Suppressor macrophage treated with lipopolysaccharide for 4 hours (primary cell): ENCODE data around the gene MAPK6.

ENCODE experiments used
- DNase-seq: peaks from one replicate; pipeline ENCODE4 v3.0.0-alpha.2; 2020

MAPK6 gene

DNA sequence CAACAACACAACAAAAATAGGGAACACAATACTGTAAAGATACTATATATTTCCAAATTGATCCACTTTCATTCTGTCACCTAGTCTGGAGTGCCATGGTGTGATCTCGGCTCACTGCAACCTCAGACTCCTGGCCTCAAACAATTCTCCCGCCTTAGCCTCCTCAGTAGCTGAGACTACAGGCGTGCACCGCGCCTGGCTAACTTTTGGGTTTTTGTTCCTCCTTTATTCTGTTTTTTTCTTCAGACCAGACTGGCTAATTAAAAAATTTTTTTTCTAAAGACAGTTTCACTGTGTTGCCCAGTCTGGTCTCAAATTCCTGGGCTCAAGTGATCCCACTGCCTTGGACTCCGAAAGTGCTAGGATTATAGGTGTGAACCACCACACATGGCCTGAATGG is 88.2 kb downstream of the MAPK6 start:
- no peak for DNase-seq

DNA sequence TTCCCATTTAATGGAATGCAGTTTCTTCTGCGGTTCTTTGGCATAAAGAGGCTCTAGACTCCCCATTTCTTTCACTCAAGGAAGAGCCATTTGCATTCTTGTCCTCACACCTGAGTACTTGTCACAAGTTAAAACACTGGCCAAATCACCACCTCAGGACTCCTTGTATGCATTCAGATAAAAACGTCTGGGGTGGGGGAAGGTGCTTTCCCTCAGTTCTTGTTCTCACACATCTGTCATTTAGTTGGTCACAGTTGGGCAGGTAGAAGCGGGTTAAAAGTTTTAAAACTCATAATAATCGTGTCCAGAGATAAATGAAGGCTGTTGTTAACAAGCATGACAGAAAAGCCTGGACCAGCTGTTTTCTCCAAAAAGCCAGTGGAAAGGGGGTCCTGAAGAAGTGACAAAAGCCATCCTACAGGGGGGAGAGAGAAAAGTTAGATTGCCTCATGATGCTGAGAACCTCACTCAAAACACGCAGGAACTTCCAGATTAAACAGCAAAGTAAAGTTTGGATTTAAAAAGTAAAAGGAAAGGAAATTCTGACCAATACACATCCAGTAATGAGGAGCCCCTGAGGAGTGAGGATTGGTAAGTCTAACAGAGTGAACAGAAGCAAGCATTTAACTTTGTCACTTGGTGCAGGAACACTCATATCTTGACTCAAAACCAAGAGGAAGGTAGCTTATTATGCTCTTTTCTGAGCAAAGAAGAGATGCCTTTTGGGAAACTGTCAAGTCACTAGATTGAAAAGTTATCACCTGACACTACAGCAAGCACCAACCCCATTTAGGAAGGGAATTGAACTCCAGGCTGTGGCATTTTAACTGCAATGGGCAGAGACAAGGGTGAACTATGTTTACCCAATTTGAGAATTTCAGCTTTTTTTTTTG is 90.8 kb downstream of the MAPK6 start:
- DNase-seq = no peak

DNA sequence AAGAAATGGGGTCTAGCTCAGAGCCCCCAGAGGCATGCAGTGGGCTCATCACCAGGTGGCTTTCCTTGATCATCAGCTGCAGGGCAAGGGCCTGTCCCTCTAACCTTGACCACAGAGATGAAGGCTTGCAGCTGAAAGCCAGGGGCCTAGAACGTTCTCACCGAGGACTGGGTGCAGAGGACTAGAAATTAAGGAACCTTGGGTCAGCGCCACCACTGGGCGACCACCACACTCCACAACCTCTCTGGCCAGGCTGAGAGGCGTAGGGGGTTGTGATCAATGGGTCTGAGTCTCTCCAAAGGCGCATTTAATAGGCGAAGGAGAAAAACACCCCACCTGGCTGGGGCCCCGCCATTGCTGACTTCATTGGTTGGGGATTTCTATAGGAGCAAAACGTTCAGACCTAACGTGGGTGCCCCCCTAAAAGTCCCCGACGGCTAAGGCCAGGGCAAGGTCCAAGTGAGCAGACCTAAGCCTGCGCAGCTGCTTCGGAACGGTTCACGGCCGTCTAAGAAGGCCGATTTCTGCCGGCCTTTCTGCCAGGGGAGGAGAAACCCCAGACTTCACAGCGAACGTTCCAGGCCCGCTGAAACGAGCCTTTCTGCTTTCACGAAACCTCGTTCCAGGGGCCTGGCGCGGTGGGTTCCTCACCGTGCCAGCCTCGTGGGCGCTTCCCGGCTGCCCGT is 92.6 kb downstream of the MAPK6 start:
- DNase-seq = no peak

DNA sequence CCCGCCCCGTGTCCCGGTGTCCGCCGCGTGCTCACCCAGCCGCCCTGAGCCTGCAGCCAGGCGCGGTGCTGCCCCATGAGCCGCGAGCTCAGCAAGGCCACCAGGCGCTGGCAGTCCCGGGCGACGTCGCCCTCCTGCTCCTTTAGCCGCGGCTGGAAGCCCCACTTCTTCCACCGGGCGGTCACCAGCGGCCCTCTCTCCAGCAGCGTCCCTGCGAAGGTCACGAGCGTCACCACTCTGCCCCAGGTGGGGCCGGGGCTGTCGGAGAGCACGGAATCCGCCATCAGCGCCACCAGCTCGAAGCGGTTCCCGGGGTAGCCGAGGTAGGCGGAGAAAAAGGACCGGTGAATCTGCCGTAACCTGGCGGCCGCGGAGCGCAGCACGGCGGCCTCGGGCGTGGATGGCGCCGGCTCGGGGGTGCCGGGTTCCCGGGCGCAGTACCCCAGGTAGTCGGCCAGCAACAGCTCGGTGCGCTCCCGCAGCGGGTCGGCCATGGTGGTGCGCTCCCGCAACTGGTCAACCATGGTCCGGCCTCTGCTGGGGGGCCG is 93.3 kb downstream of the MAPK6 start:
- DNase-seq = no peak

DNA sequence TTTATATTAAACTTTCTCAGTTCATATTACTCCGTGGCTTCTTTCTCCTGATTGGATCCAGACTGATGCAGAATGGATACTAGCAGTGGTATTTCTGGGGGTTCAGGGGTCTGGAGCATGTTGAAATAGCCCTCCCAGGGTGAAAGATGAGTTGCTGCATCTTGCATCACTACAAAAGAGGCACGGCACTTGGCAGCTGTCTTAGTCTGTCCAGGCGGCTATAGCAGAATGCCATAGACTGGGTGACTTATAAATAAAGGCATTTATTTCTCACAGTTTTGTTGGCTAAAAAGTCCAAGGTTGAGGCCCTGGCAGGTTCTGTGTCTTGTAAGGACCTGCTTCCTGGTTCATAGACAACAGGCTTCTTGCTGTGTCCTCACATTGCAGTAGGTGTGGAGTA is 94.2 kb downstream of the MAPK6 start:
- DNase-seq = no peak

DNA sequence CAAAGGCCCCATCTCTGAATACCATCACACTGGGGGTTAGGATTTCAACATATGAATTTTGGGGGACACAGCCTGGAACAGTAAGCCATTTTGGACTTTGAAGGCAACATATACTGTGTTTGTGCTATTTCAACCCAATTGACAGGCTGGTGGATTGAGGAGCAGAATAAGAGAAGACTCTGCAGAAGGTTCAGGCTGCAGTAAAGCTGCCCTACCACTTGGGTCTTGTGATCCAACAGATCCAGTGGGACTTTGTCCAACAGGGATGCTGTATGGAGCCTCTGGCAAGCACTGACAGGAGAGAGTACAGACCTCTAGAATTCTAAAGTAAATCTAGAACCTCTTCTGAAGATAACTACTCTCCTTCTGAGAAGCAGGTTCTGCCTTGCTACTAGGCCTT is 94.7 kb downstream of the MAPK6 start:
- no peak for DNase-seq

DNA sequence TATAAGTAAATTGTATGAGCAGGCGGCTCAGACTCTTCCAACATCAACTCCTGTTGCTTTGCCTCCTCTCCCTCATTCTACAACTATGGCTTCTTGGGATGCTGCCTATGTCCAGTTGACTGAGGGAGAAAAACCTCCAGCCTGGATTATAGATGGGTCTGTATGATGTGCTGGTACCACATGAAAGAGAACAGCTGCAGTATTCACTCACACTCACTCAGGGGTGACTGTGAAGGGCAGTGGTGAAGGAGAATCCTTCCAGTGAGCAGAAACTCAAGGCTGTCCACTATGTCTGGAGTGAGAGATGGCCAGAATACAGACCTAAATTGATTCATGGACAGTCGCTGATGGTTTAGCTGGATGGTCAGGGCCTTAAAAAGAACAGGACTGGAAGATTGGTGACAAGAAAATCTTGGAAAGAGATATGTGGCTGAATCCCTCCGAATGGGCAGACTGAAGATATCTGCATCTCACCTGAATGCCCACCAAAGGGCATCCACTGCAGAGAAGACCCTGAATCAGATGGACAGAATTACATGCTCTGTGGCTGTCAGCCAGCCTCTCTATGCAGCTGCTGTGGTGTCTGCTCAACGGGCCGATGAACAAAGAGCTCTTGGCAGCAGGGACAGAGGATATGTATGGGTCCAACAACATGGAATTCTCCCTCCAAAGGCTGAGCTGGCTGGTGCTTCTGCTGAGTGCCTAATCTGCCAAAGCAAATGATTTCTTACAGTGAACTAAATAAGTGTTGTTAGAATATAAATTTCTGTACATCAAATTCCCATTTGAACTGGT is 95.4 kb downstream of the MAPK6 start:
- DNase-seq = no peak

DNA sequence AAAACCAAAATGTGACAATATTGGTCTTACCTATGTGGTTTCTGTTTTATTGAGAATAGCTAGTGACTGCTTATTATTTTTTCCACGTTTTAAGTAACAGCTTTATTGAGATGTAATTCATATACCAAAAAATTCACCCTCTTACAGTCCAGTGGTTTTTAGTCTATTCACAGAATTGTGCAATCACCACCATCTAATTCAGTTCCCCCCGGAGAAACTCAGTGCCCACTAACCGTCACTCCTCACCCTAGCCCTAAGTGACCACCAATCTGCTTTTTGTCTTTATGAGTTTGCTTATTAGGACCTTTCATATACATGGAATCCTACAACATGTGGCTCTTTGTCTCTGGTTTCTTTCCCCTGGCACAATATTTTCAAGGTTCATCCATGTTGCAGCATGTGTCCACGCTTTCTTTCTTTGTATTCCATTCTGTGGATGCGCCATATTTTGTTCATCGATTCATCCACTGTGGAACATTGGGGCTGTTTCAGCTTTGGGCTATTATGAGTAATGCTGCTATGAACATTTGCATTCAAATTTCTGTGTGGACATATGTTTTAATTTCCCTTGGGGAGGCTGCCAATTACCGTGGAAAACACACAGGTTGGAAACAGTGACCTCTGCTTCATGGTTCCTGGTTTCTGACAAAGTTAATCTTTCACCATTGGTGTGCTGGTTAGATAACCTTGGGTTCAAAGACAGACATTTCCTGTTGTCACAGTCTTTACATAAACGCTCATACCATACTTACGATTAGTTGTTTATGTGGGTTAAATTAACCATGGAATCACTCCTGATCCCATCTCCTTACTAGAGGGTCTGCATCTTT is 96.8 kb downstream of the MAPK6 start:
- DNase-seq = no peak
